ENCODE data around the gene C19orf44.

Gene C19orf44

GRCh38 chr19:16564842-16565241 is 68.6 kb downstream of the C19orf44 start:
- H3K27me3 Mint-ChIP-seq = no peaks in the 10 kb centered on the region
- DNase-seq = no peak
- peaks cover 33% of the 10 kb centered on the region for H3K4me1 Mint-ChIP-seq
- no peak for ATAC-seq
- H3K27ac Mint-ChIP-seq = no peak overlapping the region
- H3K9me3 Mint-ChIP-seq = no peaks in the 10 kb centered on the region
- no peak overlapping the region for H3K4me3 Mint-ChIP-seq

- Mint-ChIP-seq H3K4me3 (peak overlapping the region; percentile 65 to 82), H3K27ac (peak overlapping the region; percentile 92 to 96), H3K9me3 (no peaks in the 10 kb centered on the region), H3K4me1 (peaks cover 46% of the 10 kb centered on the region), H3K27me3 (no peaks in the 10 kb centered on the region)
- ATAC-seq (peak; percentile 97), DNase-seq (peak; percentile 27 to 60)
Measured at GRCh38 chr19:16566161-16566560, 70.0 kb downstream of the C19orf44 start.

DNA sequence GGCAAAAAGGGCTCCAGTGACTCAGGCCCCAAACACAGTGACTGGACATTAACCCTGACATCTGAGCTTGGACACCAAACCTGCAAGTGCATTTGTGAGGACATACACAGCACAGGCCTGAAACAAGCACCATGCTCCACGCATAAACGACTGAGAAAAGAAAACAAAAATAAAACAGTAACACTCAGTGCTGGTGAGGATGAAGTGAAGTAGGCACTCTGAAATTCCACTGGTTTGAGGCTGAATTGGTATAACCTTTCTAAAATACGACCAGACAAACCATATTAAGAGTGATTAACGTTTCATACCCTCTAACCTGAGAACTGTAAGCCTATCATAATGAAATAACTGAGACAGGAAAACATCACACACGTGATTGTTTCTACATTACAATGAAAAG is 70.5 kb downstream of the C19orf44 start:
- ATAC-seq (no peak), DNase-seq (no peak)
- Mint-ChIP-seq H3K9me3 (no peaks in the 10 kb centered on the region), H3K4me1 (peaks cover 51% of the 10 kb centered on the region), H3K27ac (peak overlapping the region; percentile 92 to 96), H3K4me3 (peak overlapping the region in 1 of 2 donors; percentile 82), H3K27me3 (no peaks in the 10 kb centered on the region)

- H3K4me1 Mint-ChIP-seq = peaks cover 79% of the 10 kb centered on the region
- DNase-seq (no peak), ATAC-seq (no peak)
- H3K27me3 Mint-ChIP-seq = no peaks in the 10 kb centered on the region
- H3K9me3 Mint-ChIP-seq = no peaks in the 10 kb centered on the region
- no peak overlapping the region for H3K4me3 Mint-ChIP-seq
- peak overlapping the region in 1 of 2 donors; percentile 63 for H3K27ac Mint-ChIP-seq
Measured at GRCh38 chr19:16569609-16570320, 73.6 kb downstream of the C19orf44 start.

Measured in stimulated activated naive CD8-positive, alpha-beta T cell treated with anti-CD3 and anti-CD28 coated beads, Interleukin-15, amount 100 ng/mL, for 72 hours (primary cell).